HG02798 (cell line): ENCODE data around the gene SPATA2.

ENCODE experiments used
- ATAC-seq: cut with Tn5 transposase; IDR thresholded peaks from one replicate; pipeline ENCODE4 v1.9.1; 2021; ENCODE audit warnings: mild to moderate bottlenecking; ENCODE audit not compliant: unreplicated experiment, poor library complexity

The SPATA2 gene

DNA sequence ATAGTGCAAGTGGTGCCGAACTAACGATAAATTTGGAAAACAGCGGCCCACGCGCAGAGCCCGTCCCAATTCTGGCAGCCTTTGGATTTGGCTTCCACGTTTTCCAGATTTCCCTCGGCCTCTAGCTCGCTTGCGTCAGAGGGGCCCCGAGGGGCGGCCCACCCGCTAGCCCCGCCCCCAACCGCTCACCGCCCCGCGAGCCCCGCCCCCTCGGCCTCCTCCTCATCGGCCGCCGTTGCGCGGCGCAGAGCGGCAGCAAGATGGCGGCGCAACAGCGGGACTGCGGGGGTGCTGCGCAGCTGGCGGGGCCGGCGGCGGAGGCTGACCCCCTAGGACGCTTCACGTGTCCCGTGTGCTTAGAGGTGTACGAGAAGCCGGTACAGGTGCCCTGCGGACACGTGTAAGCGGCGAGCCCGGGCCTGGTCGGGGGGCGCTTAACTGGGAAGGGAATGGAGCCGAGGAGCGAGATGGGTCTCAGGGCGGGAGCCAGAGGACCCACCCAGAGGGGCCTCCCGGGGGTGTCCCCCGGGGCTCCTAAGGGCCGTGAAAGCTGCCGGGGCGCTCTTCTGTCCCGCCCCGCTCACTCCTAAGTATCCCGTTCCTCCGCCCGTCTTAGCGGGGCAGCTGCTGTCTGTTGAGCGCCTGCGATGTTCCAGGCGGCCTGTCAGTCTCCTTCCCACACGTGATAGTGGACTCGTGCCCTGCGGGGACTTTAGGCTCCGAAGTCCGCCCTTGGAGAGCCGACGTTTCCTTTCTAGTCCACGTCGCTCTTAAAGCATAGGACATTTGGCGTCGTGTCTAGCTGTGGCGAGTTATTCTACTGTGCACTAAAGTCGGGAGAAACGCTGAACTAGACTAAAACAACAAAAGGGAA, 21.1 kb upstream of the SPATA2 start, which contains the start of gene RNF114:
Gene RNF114 (plus strand): TSS at position 245 of the 874 bp plus-strand sequence. CDS start 16 bp downstream, at position 261.
- ATAC-seq, result peak; percentile 82

DNA sequence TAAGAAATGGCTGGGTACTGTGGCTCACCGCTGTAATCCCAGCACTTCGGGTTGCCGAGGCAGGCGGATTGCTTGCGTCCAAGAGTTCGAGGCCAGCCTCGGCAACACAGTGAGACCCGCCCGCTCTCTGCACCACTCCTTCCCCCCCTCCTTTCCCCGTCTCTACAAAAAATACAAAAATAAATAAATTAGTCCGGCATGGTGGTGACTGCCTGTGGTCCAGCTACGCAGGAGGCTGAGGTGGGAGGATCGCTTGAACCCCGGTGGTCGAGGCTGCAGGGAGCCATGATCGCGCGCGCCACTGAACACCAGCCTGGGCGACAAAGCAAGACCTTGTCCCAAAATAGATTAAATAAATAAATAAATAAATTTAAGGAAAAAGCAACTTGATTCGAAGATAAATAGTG, 20.4 kb upstream of the SPATA2 start:
- ATAC-seq, result no peak

DNA sequence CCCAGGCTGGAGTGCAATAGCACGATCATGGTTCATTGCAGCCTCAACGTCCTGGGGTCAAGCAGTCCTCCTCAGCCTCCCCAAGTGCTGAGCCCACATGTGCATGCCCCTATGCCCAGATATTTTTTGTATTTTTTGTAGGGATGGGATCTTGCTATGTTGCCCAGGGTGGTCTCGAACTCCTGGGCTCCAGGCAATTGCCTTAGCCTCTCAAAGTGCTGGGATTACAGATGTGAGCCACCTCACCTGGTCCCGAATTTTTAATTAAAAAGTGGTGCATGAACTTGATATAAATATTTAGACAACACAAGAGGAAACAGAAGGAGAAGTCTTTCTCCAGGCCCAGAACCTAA, 13.8 kb upstream of the SPATA2 start:
- no peak for ATAC-seq

DNA sequence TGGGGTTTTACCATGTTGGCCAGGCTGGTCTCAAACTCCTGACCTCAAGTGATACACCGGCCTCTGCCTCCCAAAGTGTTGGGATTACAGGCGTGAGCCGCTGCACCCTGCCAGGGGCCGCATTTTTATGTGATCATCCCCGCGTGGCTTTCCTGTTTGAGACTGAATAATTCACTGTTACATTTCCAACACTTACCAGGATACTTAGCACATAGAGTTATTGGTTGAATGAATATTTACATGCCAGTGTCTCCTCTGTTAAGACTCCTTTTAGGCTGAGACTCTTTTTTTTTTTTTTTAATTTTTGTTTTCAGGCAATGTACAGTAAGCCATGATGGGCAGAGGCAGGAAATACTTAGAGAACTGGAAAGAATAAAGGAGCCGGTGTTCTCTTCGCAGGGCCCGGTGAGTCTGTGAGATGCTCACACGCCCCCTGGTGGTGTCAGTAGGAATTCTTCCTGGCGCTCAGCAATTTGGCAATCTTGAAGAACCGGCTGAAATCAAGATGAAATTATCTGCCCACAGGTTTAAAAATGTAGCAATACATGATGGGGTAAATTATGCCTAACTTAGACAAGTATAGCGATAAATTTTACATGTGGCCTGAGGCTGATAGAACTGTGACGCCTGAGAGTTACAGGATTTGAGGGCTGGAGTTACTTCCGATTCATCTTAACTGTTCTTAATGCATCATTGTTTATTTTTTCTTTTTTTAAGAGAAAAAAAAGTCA, 13.2 kb upstream of the SPATA2 start:
- ATAC-seq, result no peak

DNA sequence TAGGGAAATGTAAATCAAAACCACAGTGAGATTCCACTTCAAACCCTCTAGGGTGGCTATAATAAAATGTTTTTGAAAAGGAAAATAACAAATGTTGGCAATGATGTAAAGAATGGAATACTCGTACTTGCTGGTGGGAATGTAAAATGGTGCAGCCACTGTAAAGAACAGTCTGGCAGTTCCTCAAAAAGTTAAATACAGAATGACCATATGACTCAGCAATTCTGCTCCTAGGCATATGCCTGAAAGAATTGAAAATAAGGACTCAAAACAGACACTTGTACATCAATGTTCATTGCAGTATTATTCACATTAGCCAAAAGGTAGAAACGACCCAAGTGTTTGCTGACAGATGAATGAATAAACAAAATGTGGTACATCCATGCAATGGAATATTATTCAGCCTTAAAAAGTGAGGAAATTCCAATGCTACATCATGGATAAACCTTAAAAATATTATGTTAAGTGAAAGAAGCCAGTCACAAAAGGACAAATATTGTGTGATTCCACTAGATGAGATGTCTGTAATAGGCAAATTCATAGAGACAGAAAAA, 10.6 kb upstream of the SPATA2 start:
- ATAC-seq, result no peak

DNA sequence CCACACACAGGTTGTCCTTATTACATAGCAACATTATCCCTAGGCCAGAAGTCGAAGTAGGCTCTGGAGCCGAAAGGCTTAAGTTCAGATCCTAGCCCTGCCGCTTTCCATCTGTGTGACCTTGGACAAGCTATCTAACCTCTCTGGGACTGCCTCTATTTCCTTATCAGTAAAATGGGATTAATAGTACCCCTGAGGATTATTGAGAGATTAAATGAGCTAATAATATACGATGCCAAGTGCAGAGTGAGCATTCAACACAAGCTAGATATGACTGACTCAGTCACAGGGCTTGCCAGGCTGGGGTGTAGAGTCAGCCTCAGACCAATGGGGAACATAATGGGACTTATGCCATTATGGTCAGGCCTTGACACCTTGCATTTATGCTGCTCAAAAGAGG, 8.9 kb upstream of the SPATA2 start:
- no peak for ATAC-seq

DNA sequence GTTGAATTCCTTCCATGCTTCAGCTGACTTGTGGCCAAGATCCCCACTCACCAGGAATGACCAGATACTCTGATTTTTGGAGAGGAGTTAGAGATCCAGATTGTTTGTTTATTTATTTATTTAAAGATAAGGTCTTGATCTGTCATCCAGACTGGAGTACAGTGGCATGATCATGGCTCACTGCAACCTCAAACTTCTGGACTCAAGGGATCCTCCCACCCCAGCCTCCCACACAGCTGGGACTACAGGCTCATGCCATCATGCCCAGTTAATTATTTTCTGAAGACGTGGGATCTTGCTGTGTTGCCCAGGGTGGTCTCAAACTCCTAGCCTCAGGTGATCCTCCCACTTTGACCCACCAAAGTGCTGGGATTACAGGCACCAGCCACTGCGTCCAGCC, 4.1 kb upstream of the SPATA2 start:
- ATAC-seq, result no peak

DNA sequence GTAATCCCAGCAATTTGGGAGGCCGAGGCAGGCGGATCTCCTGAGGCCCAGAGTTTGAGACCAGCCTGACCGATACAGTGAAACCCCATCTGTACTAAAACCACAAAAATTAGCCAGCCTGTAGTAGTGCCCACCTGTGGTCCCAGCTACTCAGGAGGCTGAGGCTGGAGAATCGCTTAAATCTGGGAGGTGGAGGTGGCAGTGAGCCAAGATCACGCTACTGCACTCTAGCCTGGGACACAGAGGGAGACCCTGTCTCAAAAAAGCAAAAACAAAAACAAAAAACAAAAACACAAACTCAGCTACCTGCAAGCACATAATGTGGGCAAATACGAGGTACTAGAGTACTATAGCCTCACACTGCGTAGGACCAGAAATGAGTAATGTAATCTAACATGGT, 3.7 kb upstream of the SPATA2 start:
- ATAC-seq, result no peak

DNA sequence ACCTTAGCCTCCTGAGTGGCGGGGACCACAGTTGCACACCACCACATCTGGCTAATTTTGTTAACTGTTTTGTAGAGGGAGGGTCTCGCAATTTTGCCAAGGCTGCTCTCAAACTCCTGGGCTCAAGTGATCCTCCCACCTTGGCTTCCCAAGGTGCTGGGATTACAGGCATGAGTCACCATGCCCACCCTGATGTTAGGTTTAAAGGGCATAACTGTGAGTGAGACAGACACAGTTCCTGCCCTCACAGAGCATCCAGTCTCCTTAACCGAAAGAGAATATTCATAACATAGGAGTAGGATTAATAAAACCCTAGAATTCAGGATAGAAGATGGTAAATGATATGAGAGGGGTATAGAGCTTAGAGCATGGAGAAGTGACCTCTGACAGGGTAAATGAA, 3.1 kb upstream of the SPATA2 start:
- ATAC-seq, result no peak

DNA sequence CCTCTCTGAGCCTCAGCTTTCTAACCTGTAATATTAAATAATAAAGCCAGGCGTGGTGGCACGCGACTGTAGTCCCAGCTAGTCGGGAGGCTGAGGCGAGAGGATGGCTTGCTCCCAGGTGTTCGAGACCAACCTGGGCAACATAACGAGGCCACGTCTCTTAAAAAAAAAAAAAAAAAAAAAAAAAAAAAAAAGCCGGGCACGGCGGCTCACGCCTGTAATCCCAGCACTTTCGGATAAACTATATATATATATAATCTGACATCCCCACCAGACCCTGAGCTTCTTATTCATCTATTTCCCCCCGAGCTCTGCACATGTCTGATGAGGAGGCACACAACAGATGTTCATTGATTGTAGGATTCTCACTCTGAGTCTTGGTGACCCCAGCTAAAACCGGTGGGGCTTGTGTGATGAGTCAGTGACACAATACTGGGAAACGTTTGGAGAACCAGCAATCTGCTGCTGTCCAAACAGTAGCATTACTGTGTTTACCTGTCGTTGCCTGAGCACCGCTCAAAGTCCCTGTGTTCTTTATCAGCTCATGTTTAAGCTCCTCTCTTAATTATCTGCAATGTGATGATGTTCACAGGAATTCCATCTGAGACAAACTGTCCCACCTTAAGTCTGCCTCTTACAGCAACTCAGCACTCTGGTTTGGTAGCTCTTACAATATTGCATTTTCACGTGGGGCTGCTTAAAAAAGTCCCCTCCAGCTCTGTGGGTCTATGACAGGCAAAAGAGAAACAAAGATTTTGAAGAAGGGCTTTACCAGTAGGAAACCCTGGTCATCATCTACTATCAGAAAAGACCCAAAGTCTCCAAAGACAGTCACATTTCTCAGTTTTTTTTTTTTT, 1.0 kb upstream of the SPATA2 start:
- no peak for ATAC-seq

DNA sequence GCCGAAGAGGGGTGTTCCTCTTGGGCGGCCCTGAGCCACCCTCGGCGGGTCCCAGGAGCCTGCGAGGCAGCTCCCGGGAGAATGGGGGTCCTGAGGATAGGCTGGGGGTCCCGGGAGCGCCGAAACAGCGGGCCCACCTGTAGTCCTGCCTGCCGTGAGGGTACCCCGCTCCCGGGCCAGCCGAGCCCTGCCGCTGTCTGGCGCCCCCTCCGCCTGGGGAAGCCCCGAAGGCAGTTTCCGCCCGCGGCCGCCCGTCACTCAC, 280 bp downstream of the SPATA2 start:
- peak; percentile 40 for ATAC-seq

DNA sequence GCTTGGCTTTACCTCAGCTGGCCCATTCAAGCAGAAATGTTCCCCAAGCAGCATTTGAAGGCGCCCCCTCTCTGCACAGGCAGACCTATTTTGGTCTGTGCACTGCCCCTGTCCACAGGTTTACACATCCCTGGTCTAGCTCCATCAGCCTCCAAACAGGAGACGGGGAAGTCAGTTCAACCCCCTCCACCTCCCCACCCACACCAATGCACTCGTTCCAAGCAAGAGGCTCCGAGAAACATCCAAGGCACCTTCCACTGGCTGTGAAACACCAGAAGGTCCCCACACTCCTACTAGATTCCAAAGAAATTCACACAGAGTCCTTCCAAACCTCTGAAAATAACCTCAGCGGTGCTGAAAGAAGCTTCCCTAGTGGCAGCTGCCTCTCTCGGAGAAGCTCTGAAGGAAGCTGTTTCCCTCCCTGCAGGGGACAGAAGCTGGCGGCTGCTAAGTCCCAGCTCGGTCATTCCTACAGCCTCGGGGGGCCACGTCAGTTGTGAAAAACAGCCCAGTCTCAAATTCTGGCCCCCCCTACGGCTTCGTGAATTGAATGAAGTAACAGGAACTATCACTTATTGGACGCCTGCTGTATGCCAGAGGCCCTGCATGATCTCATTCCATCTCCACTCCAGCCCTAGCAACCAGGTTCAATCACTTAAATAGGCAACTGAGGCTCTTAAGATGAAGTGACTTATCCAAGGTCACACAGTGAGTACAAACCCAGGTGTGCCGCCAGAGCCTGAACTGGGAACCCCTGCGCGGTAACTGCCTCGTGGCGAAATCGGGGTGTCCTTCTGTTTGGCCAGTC, 815 bp downstream of the SPATA2 start:
- peak; percentile 2 for ATAC-seq

DNA sequence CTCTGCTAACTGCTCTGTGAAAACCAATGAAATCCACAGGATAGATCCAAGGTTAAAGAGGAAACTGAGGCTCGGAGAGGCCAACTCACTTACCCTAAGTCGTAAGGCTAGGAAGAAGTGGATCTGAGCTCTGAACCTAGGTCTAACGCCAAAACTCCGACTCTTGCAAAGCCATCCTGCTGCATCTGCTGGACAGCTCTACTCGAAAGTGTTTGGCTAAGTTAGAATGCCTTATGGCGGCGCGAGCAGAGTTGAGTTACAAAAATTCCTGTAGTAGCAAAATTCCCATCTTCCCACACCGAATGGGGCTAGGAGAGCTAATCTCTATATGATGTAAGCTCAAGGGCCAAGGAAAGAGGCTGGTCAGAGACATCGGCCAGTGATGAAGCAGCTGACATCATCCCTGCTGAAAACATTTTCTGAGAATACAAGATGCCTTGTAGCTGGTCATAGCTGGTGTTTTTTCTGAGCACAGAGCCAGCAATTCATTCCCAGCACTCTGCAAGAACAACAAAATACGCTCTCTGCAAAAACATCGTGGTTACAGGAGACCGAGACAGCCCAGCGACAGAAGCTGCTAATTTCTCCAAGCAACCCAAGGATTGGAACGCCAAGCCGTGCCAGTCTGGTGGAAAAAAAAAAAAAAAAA, 1.8 kb downstream of the SPATA2 start:
- ATAC-seq, result no peak

DNA sequence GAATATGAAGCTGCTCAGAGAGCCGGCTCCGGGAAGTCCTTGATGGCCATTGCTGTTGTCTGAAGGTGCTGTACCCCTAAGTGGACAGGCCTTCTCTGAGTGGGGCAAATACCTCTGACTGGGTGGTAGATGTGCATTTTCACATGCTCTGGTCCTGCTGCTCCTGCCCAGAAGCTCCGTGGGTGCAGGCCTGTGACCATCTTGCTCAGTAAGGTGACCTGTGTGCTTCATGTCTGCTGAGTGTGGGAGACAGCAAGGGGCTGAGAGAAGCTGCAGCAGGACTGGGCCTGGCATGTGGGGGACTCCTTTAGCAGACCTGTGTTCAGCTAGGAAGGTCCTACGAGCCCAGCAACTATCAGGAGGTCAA, 5.0 kb downstream of the SPATA2 start:
- no peak for ATAC-seq

DNA sequence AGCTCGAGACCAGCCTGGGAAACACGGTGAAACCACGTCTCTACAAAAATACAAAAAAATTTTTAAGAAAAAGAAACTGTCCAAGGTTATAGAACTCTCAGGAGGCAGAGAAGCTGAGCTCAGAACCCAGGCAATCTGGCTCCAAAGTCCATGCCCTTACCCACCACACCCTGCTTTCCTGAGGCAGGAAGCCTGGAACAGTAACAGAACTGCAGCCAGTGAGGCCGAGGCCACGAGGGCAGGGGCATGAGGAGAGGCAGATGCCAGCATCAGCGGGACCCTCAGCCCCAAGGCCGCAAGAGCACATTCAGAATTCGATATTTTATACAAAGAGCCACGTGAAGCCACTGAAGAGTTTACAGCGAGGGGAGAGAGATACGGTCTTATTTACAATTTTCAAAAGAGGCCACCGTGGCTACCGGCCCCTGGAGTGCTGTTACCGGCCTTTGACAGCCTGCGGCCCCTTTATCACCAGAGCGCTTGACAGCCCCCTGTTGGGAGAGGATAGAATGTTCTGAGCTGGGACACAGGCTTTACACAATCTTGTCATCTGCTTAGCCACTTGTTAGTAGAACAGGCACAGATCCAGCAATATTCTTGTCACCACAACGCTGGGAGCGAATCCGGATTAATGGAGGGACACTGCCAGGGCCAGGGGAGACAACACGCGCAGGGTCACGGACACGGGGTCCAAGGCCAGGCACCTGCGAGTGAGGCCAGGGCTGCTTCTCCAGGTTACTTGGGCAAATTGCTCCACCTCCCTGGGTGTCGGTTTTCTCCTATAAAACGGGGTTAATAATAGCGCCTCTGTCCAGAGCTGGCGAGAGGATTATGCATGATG, 5.6 kb downstream of the SPATA2 start:
- no peak for ATAC-seq

DNA sequence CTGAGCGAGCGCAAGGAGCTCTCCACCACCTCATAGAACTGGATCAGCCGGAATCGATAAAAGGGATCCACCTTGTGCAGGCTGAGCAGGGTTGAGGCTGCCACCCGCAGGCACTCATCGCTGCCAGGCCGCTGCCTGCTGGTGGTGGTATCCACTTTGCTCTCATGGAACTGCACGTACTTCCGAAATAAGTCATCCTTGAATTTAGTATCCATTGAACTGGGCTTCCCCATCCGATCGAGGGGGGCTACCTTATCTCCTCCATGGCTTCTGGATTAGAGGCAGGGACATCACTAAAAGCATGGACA, 7.1 kb downstream of the SPATA2 start:
- ATAC-seq, result no peak

DNA sequence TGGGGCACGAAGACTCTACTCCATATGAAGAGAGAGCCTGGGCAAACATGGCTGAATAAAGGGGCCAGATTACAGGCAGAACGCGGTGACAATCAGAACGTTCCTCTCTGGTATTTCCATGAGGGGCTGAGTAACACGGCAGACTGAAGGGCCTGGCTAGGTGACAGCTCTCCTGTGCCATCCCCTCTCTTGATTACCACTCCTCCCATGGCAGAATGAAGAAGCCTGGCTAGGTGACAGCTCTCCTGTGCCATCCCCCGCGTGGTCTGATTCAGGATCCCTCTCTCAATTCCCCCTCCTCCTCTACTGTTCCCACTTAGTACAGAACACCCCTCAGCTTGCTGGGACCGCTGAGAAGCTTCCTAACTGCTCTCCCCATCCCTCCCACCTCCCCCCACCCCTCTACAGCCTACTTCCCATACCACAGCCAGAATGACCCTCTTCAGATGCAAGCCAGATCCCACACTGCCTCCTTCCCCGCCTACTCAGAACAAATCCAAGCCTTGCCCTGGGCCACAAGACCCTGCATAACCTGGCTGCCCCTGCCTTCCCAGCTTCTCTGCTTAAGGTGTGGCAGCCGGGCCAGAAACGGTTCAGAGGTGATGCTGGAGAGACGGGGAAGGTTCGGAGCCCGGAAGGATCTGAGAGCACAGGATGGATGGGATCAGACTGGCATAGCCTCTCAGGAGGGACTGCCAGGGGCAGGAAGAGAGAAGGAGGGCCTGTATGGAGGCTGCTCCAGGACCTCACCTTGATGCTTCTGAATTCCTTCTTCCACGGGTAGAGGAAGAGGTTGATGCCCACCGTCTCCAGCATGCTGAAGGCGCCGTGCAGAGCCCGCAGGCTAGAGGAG, 7.7 kb downstream of the SPATA2 start:
- no peak for ATAC-seq

DNA sequence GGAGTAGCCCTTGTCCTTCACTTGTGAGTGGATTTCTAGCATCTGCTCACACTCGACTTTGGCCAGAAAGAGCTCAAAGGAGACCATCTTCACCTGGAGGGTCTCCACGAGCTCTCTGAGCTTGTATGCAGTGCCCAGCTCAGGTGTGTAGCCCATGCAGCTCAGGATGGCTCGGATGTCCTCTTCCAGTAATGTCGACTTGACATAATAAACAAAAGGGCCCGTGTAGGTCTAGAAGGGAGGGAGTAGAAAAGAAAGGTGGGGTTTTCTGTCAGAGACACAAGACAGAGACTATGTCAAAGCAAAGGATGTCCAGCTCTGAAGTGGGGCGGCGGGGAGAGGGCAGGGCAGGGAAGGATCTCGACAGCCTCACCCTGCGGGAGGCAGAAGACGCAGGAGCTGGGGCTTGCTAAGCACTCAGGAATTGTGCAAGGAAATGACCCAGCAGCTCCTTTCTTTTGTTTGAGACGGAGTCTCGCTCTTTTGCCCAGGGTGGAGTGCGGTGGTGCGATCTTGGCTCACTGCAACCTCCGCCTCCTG, 8.6 kb downstream of the SPATA2 start:
- ATAC-seq, result no peak
